ENCODE results near the gene TIFAB.

- TF ChIP-seq, protein P1, sequence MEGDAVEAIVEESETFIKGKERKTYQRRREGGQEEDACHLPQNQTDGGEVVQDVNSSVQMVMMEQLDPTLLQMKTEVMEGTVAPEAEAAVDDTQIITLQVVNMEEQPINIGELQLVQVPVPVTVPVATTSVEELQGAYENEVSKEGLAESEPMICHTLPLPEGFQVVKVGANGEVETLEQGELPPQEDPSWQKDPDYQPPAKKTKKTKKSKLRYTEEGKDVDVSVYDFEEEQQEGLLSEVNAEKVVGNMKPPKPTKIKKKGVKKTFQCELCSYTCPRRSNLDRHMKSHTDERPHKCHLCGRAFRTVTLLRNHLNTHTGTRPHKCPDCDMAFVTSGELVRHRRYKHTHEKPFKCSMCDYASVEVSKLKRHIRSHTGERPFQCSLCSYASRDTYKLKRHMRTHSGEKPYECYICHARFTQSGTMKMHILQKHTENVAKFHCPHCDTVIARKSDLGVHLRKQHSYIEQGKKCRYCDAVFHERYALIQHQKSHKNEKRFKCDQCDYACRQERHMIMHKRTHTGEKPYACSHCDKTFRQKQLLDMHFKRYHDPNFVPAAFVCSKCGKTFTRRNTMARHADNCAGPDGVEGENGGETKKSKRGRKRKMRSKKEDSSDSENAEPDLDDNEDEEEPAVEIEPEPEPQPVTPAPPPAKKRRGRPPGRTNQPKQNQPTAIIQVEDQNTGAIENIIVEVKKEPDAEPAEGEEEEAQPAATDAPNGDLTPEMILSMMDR (IDR thresholded peaks at IDR 0.05): no peak
- TF ChIP-seq EP300 (IDR thresholded peaks at IDR 0.05) (no peak), POLR2A (IDR thresholded peaks at IDR 0.05) (no peak)
These were observed 39.6 kb upstream of the TIFAB start for GRCh38 chr5:135491552-135492318.

All from stomach (tissue), 4 donors.